DND-41 (cell line): Measurements from ENCODE around the gene MBD6.

Source experiments
- ATAC-seq: fragments of 200-7000 bp; cut with Tn5 transposase; 3 replicates; pipeline ENCODE4 v1.9.1; 2021; ENCODE audit warnings: low read depth; ENCODE audit not compliant: insufficient read depth
- DNase-seq: peaks from one replicate; pipeline ENCODE4 v3.0.0-alpha.2; 2020
- H2AFZ ChIP-seq: 2 replicates; pipeline ENCODE4 v1.6.0; 2012; ENCODE audit warnings: low read depth, low read length
- H3K27ac ChIP-seq: 2 replicates; pipeline ENCODE4 v1.5.1; 2012; ENCODE audit warnings: low read length, inconsistent platforms
- H3K27me3 ChIP-seq: fragments of 200-600 bp; sonication (generic); 2 replicates; pipeline ENCODE4 v1.6.0; 2012; ENCODE audit warnings: low read length, mild to moderate bottlenecking, inconsistent platforms; ENCODE audit not compliant: insufficient read depth, poor library complexity
- H3K36me3 ChIP-seq: 2 replicates; pipeline ENCODE4 v1.5.1; 2012; ENCODE audit warnings: low read length, inconsistent platforms; ENCODE audit not compliant: insufficient read depth
- H3K4me1 ChIP-seq: 2 replicates; pipeline ENCODE4 v1.5.1; 2012; ENCODE audit warnings: mild to moderate bottlenecking, low read length; ENCODE audit not compliant: insufficient read depth
- H3K4me2 ChIP-seq: 2 replicates; pipeline ENCODE4 v1.6.0; 2012; ENCODE audit warnings: mild to moderate bottlenecking, moderate library complexity, low read length, inconsistent platforms; ENCODE audit not compliant: insufficient read depth
- H3K4me3 ChIP-seq, 2 experiments: fragments of 200-600 bp in 1 of 2; shearing (Covaris generic) in 1 of 2; 2 replicates each; pipeline ENCODE4 v1.5.1; 2012 to 2016; ENCODE audit warnings: inconsistent platforms in 2 of 2, low read length in 2 of 2, mild to moderate bottlenecking in 2 of 2, low read depth in 1 of 2, moderate library complexity in 1 of 2
- H3K79me2 ChIP-seq: 2 replicates; pipeline ENCODE4 v1.6.0; 2012; ENCODE audit warnings: low read length, inconsistent platforms; ENCODE audit not compliant: insufficient read depth
- H3K9ac ChIP-seq: 2 replicates; pipeline ENCODE4 v1.6.0; 2012; ENCODE audit warnings: low read depth, mild to moderate bottlenecking, inconsistent platforms, low read length, moderate library complexity
- H3K9me3 ChIP-seq: 2 replicates; pipeline ENCODE4 v1.5.1; 2012; ENCODE audit warnings: low read length, moderate library complexity, mild to moderate bottlenecking, inconsistent platforms; ENCODE audit not compliant: insufficient read depth, severe bottlenecking
- H4K20me1 ChIP-seq: 2 replicates; pipeline ENCODE4 v1.6.0; 2012; ENCODE audit warnings: low read length; ENCODE audit not compliant: insufficient read depth
- EZH2 ChIP-seq: IDR thresholded peaks from 3 replicates; pipeline ENCODE4 v1.6.1; 2012; ENCODE audit warnings: borderline replicate concordance, low read depth, mild to moderate bottlenecking, moderate library complexity, low read length, inconsistent platforms; ENCODE audit not compliant: severe bottlenecking
- TF ChIP-seq, protein P1 (sequence below): IDR thresholded peaks from 2 replicates; pipeline ENCODE4 v1.5.1; 2012; ENCODE audit warnings: borderline replicate concordance, low read length, moderate library complexity, mild to moderate bottlenecking; ENCODE audit not compliant: poor library complexity, severe bottlenecking; ENCODE audit errors: extremely low read depth

The MBD6 gene

DNA sequence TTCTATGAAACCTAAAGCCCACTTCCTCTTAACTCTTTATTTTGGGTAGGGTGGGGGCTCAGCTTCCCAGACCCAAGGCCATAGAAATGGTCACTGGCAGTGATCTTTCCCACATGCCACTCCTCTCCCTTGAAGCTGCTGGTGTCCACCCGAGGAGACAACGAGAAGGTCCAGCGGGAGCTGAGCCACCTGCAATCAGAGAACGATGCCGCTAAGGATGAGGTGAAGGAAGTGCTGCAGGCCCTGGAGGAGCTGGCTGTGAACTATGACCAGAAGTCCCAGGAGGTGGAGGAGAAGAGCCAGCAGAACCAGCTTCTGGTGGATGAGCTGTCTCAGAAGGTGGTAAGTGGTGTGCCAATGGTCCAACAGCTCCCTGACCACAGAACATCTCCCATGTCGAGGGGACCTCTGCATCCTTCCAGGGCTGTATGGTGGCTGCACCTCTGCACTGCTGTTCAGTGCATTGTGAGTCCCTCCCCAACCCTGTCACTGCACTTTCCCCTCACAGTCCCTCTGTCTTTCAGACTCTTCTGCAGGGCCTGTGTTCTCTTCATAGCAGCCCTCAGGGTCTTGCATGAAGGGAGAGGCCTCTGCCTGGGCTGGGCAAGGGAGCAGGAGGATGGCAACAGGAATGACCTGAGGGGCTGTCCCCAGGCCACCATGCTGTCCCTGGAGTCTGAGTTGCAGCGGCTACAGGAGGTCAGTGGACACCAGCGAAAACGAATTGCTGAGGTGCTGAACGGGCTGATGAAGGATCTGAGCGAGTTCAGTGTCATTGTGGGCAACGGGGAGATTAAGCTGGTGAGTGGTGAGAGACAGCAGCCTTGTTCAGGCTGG is 49.5 kb downstream of the MBD6 start:
- no peak overlapping the region for H3K27ac ChIP-seq
- H3K4me3 ChIP-seq, result no peak overlapping the region
- H2AFZ ChIP-seq, result no peak overlapping the region
- peaks cover 6% of the 10 kb centered on the region for H3K27me3 ChIP-seq
- no peak overlapping the region for H3K9ac ChIP-seq
- no peaks in the 10 kb centered on the region for H3K36me3 ChIP-seq
- DNase-seq, result no peak
- no peaks in the 10 kb centered on the region for H3K9me3 ChIP-seq
- ATAC-seq, result no peak
- no peaks in the 10 kb centered on the region for H3K4me1 ChIP-seq
- TF ChIP-seq, protein P1, sequence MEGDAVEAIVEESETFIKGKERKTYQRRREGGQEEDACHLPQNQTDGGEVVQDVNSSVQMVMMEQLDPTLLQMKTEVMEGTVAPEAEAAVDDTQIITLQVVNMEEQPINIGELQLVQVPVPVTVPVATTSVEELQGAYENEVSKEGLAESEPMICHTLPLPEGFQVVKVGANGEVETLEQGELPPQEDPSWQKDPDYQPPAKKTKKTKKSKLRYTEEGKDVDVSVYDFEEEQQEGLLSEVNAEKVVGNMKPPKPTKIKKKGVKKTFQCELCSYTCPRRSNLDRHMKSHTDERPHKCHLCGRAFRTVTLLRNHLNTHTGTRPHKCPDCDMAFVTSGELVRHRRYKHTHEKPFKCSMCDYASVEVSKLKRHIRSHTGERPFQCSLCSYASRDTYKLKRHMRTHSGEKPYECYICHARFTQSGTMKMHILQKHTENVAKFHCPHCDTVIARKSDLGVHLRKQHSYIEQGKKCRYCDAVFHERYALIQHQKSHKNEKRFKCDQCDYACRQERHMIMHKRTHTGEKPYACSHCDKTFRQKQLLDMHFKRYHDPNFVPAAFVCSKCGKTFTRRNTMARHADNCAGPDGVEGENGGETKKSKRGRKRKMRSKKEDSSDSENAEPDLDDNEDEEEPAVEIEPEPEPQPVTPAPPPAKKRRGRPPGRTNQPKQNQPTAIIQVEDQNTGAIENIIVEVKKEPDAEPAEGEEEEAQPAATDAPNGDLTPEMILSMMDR, result no peak
- no peak for TF ChIP-seq EZH2
- H4K20me1 ChIP-seq, result no peaks in the 10 kb centered on the region
- no peaks in the 10 kb centered on the region for H3K79me2 ChIP-seq
- no peak overlapping the region for H3K4me2 ChIP-seq

DNA sequence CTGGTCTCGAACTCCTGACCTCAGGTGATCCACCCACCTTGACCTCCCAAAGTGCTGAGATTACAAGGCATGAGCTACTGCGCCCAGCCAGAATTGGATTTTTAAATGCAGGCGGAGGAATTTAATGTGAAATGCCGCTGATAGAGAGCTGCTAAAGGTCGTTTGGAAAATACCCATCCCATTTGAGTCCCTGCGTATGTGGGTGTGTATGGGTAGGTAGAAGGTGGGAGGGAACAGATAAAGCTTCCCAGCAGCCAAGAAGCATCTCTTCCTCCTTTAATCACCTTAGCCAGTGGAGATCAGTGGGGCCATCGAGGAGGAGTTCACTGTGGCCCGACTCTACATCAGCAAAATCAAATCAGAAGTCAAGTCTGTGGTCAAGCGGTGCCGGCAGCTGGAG is 52.2 kb downstream of the MBD6 start:
- Histone ChIP-seq H3K27ac (no peak overlapping the region), H3K27me3 (peaks cover 20% of the 10 kb centered on the region), H3K4me2 (no peak overlapping the region), H2AFZ (no peak overlapping the region), H3K9me3 (no peaks in the 10 kb centered on the region), H3K36me3 (no peaks in the 10 kb centered on the region), H3K9ac (no peak overlapping the region), H3K79me2 (no peaks in the 10 kb centered on the region), H3K4me1 (no peaks in the 10 kb centered on the region), H3K4me3 (no peak overlapping the region), H4K20me1 (no peaks in the 10 kb centered on the region)
- TF ChIP-seq, protein P1, result no peak
- TF ChIP-seq EZH2, result no peak
- no peak for ATAC-seq
- DNase-seq, result no peak

GRCh38 chr12:57575771-57576612 is 53.4 kb downstream of the MBD6 start:
- no peaks in the 10 kb centered on the region for H3K79me2 ChIP-seq
- no peak overlapping the region for H3K4me3 ChIP-seq
- H3K9ac ChIP-seq, result no peak overlapping the region
- H2AFZ ChIP-seq, result no peak overlapping the region
- H3K36me3 ChIP-seq, result no peaks in the 10 kb centered on the region
- no peak overlapping the region for H3K27ac ChIP-seq
- peaks cover 20% of the 10 kb centered on the region for H3K27me3 ChIP-seq
- no peak overlapping the region for H3K4me2 ChIP-seq
- no peaks in the 10 kb centered on the region for H3K9me3 ChIP-seq
- no peak for DNase-seq
- no peak for ATAC-seq
- H3K4me1 ChIP-seq, result no peaks in the 10 kb centered on the region
- no peak for TF ChIP-seq EZH2
- TF ChIP-seq, protein P1, result no peak
- no peaks in the 10 kb centered on the region for H4K20me1 ChIP-seq
